ENCODE results near the gene MYH10.

The MYH10 gene

DNA sequence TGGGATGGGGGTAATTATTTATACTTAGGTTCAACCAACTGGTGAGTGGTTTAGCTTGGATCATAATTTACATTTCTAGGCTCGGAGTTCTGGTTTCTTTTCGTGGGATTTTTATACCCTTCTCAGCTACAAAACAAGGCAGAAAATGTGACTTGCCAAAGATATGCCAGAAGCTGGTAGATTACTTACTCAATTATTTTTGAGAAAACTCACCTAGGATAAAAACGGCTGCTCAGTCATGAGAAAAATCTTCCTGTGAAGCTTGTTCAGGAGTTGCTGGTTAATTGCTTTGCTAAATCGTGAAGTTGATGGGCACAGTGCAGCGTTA, 193.7 kb downstream of the MYH10 start:
- CTCF ChIA-PET = interaction anchor here (0.7 to 3.4 kb wide), 6 partner anchors 10 to 349 kb away, joined by 3 to 13 read pairs (median 3); partner anchors contain the start of gene KRABD2
- TF ChIP-seq, protein P1, sequence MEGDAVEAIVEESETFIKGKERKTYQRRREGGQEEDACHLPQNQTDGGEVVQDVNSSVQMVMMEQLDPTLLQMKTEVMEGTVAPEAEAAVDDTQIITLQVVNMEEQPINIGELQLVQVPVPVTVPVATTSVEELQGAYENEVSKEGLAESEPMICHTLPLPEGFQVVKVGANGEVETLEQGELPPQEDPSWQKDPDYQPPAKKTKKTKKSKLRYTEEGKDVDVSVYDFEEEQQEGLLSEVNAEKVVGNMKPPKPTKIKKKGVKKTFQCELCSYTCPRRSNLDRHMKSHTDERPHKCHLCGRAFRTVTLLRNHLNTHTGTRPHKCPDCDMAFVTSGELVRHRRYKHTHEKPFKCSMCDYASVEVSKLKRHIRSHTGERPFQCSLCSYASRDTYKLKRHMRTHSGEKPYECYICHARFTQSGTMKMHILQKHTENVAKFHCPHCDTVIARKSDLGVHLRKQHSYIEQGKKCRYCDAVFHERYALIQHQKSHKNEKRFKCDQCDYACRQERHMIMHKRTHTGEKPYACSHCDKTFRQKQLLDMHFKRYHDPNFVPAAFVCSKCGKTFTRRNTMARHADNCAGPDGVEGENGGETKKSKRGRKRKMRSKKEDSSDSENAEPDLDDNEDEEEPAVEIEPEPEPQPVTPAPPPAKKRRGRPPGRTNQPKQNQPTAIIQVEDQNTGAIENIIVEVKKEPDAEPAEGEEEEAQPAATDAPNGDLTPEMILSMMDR (IDR thresholded peaks at IDR 0.05; ENCODE audit: insufficient read depth, low read length, missing control alignments) = no peak

GRCh38 chr17:8436169-8436843, 194.2 kb downstream of the MYH10 start:
- no peak for DNase-seq (ENCODE audit: low read depth, low spot score)
- H3K4me3 ChIP-seq (ENCODE audit: low read depth, low read length) = peak overlapping the region; percentile 93
- CTCF ChIA-PET = interaction anchor here (0.8 to 3.4 kb wide), 5 partner anchors 20 to 349 kb away, joined by 3 to 13 read pairs (median 3); partner anchors contain the start of gene KRABD2
- POLR2A ChIA-PET = interaction anchor here (0.6 to 2.1 kb wide), 10 partner anchors 8 to 535 kb away, joined by 3 to 6 read pairs (median 4); partner anchors contain the start of gene MYH10
- TF ChIP-seq, protein P1 (IDR thresholded peaks at IDR 0.05; ENCODE audit: insufficient read depth, low read length, missing control alignments) = no peak

More for the DNA sequence above, 193.7 kb downstream of the MYH10 start:
- H3K4me3 ChIP-seq (ENCODE audit: low read depth, low read length) = peak overlapping the region; percentile 93
- POLR2A ChIA-PET = interaction anchor here (0.6 to 2.1 kb wide), 3 partner anchors 51 to 535 kb away, joined by 3 to 6 read pairs (median 3); no protein-coding TSS in a partner anchor
- no peak for DNase-seq (ENCODE audit: low read depth, low spot score)

DNA sequence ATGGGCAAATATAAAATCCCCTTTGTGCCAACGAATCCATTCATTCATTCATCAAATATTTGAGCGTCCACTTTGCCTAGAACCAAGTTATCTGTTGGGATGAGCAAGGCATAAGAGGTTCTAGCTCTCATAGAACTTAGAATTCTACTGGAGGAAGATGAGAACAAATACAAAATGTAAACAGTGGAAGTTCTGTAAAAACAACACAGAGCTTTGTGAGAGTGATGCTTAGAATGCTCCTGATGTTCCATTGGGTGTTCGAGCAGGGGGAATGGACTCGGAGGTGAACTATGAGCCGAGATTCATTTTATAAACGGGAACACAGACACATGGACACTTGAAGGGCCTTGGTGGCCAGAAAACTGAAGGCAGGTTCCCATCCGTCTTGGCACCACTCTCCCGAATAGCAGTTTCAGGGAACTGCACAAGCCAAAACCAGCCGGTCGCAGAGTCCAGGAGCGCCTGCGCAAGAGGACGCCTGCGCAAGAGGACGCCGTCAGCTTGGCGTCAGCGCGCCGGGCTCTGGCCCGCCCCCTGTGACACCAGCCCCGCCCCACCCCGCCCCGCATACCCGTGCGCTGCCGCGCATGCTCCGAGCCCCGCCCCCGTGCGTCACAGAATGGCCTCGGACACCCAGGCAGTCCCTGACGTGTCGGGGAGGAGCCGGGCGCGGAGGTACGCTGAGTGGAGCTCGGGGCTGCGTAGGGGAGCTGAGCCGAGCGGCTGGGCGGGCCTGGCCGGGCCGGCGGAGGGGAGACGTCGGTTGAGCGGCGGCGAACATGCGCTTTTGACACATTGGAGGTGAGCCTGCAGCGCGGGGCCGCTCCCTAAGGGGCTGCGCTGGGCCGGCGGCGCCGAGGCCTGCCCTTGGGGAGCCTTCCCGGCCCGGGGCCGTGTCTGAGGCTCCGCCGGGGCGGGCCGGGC, 195.0 kb downstream of the MYH10 start, which contains the start of gene NDEL1:
TSS of gene NDEL1 (plus strand) at position 640 of the 924 bp plus-strand sequence. CDS start 8,388 bp downstream, outside the sequence.
- ChIA-PET POLR2A (interaction anchor here (0.5 to 2.1 kb wide), 12 partner anchors 9 to 195 kb away, joined by 3 to 6 read pairs (median 4); partner anchors contain the start of gene MYH10), CTCF (interaction anchor here (0.9 to 3.4 kb wide), 4 partner anchors 10 to 350 kb away, joined by 3 to 13 read pairs (median 6); no protein-coding TSS in a partner anchor)
- DNase-seq (ENCODE audit: low read depth, low spot score) = peak; percentile 77
- TF ChIP-seq, protein P1 (IDR thresholded peaks at IDR 0.05; ENCODE audit: insufficient read depth, low read length, missing control alignments) = no peak
- peak within 1 kb of the TSS; percentile 93 for H3K4me3 ChIP-seq (ENCODE audit: low read depth, low read length)

- ChIA-PET CTCF (interaction anchor here (1.2 to 2.4 kb wide), 3 partner anchors 20 to 316 kb away, joined by 3 to 16 read pairs (median 4); no protein-coding TSS in a partner anchor), POLR2A (interaction anchor here (0.7 kb wide), 1 partner anchor 21 kb away, joined by 3 read pairs; no protein-coding TSS in a partner anchor)
- H3K4me3 ChIP-seq (ENCODE audit: low read depth, low read length) = no peak overlapping the region
- DNase-seq (ENCODE audit: low read depth, low spot score) = no peak
- TF ChIP-seq, protein P1 (IDR thresholded peaks at IDR 0.05; ENCODE audit: insufficient read depth, low read length, missing control alignments) = no peak
Measured at GRCh38 chr17:8430966-8431365, 199.6 kb downstream of the MYH10 start.

GRCh38 chr17:8426802-8427201, 203.7 kb downstream of the MYH10 start:
- CTCF ChIA-PET = interaction anchor here (2.2 kb wide), 1 partner anchor 16 kb away, joined by 13 read pairs; no protein-coding TSS in a partner anchor
- H3K4me3 ChIP-seq (ENCODE audit: low read depth, low read length) = no peak overlapping the region
- TF ChIP-seq, protein P1 (IDR thresholded peaks at IDR 0.05; ENCODE audit: insufficient read depth, low read length, missing control alignments) = no peak
- no peak for DNase-seq (ENCODE audit: low read depth, low spot score)
- POLR2A ChIA-PET = no interaction called here
